ENCODE results near the gene ATAT1.

GRCh38 chr6:30686009-30686907 lies 59.6 kb downstream of the ATAT1 start, which contains the start of gene PPP1R18:
- TF ChIP-seq CTCF (IDR thresholded peaks at IDR 0.05) (no peak), RELA (CRISPR knock-in tag; IDR thresholded peaks at IDR 0.05; ENCODE audit: borderline replicate concordance) (no peak), TEAD4 (CRISPR knock-in tag; IDR thresholded peaks at IDR 0.05) (no peak), ETV6 (CRISPR knock-in tag; IDR thresholded peaks at IDR 0.05) (no peak), NFATC4 (CRISPR knock-in tag; IDR thresholded peaks at IDR 0.05) (no peak)

All from WTC11 (cell line).